GM23338 (cell line): ENCODE results near the gene CEP89. TPM values are rescaled to one million over a fixed set of nuclear protein-coding genes. Genes with fewer than 3 reads are reported as not detected.

ENCODE experiments used
- ATAC-seq: fragments of 200-7000 bp; cut with Tn5 transposase; 3 replicates; pipeline ENCODE4 v1.9.1; 2020
- DNase-seq: peaks from one replicate; pipeline ENCODE4 v3.0.0-alpha.2; 2015; ENCODE audit warnings: low spot score
- H2AFZ ChIP-seq: fragments of 200-600 bp; sonication (generic); 2 replicates; pipeline ENCODE4 v1.8.0; 2016; ENCODE audit warnings: antibody characterized with exemption, mild to moderate bottlenecking, moderate library complexity
- H3F3A ChIP-seq: fragments of 200-600 bp; sonication (generic); replicated peaks from 2 replicates; pipeline ENCODE4 v1.8.0; 2017; ENCODE audit warnings: antibody characterized with exemption, mixed run types, low read depth
- H3K27ac ChIP-seq: fragments of 200-600 bp; sonication (generic); 2 replicates; pipeline ENCODE4 v1.6.1; 2016; ENCODE audit warnings: low read depth
- H3K27me3 ChIP-seq: fragments of 200-600 bp; sonication (generic); 2 replicates; pipeline ENCODE4 v1.8.0; 2016; ENCODE audit warnings: mild to moderate bottlenecking, mixed run types, moderate library complexity; ENCODE audit not compliant: insufficient read depth
- H3K36me3 ChIP-seq: fragments of 200-600 bp; sonication (generic); 2 replicates; pipeline ENCODE4 v1.8.0; 2016; ENCODE audit warnings: mild to moderate bottlenecking; ENCODE audit not compliant: insufficient read depth
- H3K4me1 ChIP-seq: fragments of 200-600 bp; sonication (generic); 2 replicates; pipeline ENCODE4 v1.8.0; 2016; ENCODE audit warnings: mild to moderate bottlenecking, moderate library complexity; ENCODE audit not compliant: insufficient read depth
- H3K4me2 ChIP-seq: fragments of 200-600 bp; sonication (generic); 2 replicates; pipeline ENCODE4 v1.7.1; 2017; ENCODE audit warnings: mixed run types
- H3K4me3 ChIP-seq: fragments of 200-600 bp; sonication (generic); 2 replicates; pipeline ENCODE4 v1.6.1; 2016; ENCODE audit warnings: mixed run types
- H3K79me2 ChIP-seq: fragments of 200-600 bp; sonication (generic); replicated peaks from 2 replicates; pipeline ENCODE4 v1.8.0; 2017; ENCODE audit warnings: mild to moderate bottlenecking; ENCODE audit not compliant: insufficient read depth
- H3K9me2 ChIP-seq: fragments of 200-600 bp; sonication (generic); 2 replicates; pipeline ENCODE4 v1.8.0; 2017; ENCODE audit not compliant: insufficient read depth
- H4K20me1 ChIP-seq: fragments of 200-600 bp; sonication (generic); replicated peaks from 2 replicates; pipeline ENCODE4 v1.8.0; 2017; ENCODE audit warnings: mild to moderate bottlenecking; ENCODE audit not compliant: insufficient read depth
- H3K27ac Mint-ChIP-seq: 2 replicates; pipeline ENCODE4 v1.8.0; 2020; ENCODE audit warnings: inconsistent platforms, mild to moderate bottlenecking, moderate library complexity, mixed read lengths
- H3K27me3 Mint-ChIP-seq: 3 replicates; pipeline ENCODE4 v1.8.0; 2022; ENCODE audit warnings: low read depth, mild to moderate bottlenecking, moderate library complexity, mixed read lengths, inconsistent platforms; ENCODE audit not compliant: insufficient read depth, poor library complexity
- H3K36me3 Mint-ChIP-seq: 3 replicates; pipeline ENCODE4 v1.8.0; 2021; ENCODE audit warnings: low read depth, mild to moderate bottlenecking, inconsistent platforms, moderate library complexity, mixed read lengths
- H3K4me1 Mint-ChIP-seq: 3 replicates; pipeline ENCODE4 v1.8.0; 2020; ENCODE audit warnings: mild to moderate bottlenecking, inconsistent platforms, mixed read lengths
- H3K4me3 Mint-ChIP-seq: 3 replicates; pipeline ENCODE4 v1.8.0; 2021; ENCODE audit warnings: moderate library complexity, mild to moderate bottlenecking, inconsistent platforms, mixed read lengths
- H3K9me3 Mint-ChIP-seq: 3 replicates; pipeline ENCODE4 v1.8.0; 2020; ENCODE audit warnings: moderate library complexity, mild to moderate bottlenecking, inconsistent platforms, mixed read lengths
- CREB1 ChIP-seq: fragments of 250-450 bp; sonication (Bioruptor Pico); IDR thresholded peaks from 2 replicates; pipeline ENCODE4 v1.5.0; 2020; ENCODE audit warnings: low read depth, mild to moderate bottlenecking, moderate library complexity
- CTCF ChIP-seq, 2 experiments: fragments of 200-600 bp in 1 of 2; sonication (generic) in 1 of 2; conservative IDR thresholded peaks; 2 replicates each; pipeline versions ENCODE4 v1.5.1 to v1.6.1; 2016 to 2017; ENCODE audit warnings: antibody characterized with exemption in 2 of 2, low read depth in 2 of 2, mild to moderate bottlenecking in 2 of 2, moderate library complexity in 1 of 2
- ETS1 ChIP-seq: IDR thresholded peaks from 2 replicates; pipeline ENCODE4 v1.6.1; 2016; ENCODE audit warnings: antibody characterized with exemption
- EZH2 ChIP-seq: fragments of 200-600 bp; sonication (generic); IDR thresholded peaks from one replicate; pipeline ENCODE4 v1.8.0; 2017; ENCODE audit warnings: antibody characterized with exemption, mild to moderate bottlenecking, low read depth; ENCODE audit not compliant: unreplicated experiment
- EZH2phosphoT487 ChIP-seq: fragments of 200-600 bp; sonication (generic); IDR thresholded peaks from one replicate; pipeline ENCODE4 v1.8.1; 2018; ENCODE audit warnings: antibody characterized with exemption; ENCODE audit not compliant: unreplicated experiment
- JUNB ChIP-seq: IDR thresholded peaks from one replicate; pipeline ENCODE4 v1.6.1; 2016; ENCODE audit warnings: antibody characterized with exemption; ENCODE audit not compliant: unreplicated experiment
- POLR2AphosphoS5 ChIP-seq: IDR thresholded peaks from 2 replicates; pipeline ENCODE4 v1.6.1; 2016; ENCODE audit warnings: antibody characterized with exemption, low read depth
- STAT1 ChIP-seq: IDR thresholded peaks from one replicate; pipeline ENCODE4 v1.6.1; 2016; ENCODE audit warnings: antibody characterized with exemption; ENCODE audit not compliant: unreplicated experiment
- ZNF114 ChIP-seq: fragments of 250-450 bp; sonication (Bioruptor Pico); IDR thresholded peaks from 2 replicates; pipeline ENCODE4 v1.5.0; 2020; ENCODE audit warnings: mild to moderate bottlenecking, moderate library complexity
- ZNF462 ChIP-seq: fragments of 250-450 bp; sonication (Bioruptor Pico); IDR thresholded peaks from 2 replicates; pipeline ENCODE4 v1.5.0; 2020; ENCODE audit warnings: mild to moderate bottlenecking, moderate library complexity
- polyA plus RNA-seq: library from polyadenylated mRNA; unstranded; fragments of >200 nt; fragmentation: Nextera tagmentation; extraction: Ambion mirVana; gene quantifications from 2 replicates; pipeline ENCODE4 v1.2.1, GENCODE V29; 2016
- total RNA-seq: library from RNA; depleted of rRNA; stranded (reverse); fragments of >200 nt; shearing (Covaris generic); gene quantifications from 2 replicates; pipeline ENCODE4 v1.2.3, GENCODE V29; 2014

The CEP89 gene
- total and polyA plus RNA-seq, 2 experiments from 2014 or later, result 13.4 to 17.5 TPM

- Mint-ChIP-seq H3K9me3 (no peaks in the 10 kb centered on the region), H3K27ac (peak overlapping the region; percentile 33; the same call in 1 of the 2 replicates), H3K36me3 (peaks cover 7% of the 10 kb centered on the region), H3K4me1 (peaks cover 21% of the 10 kb centered on the region), H3K27me3 (no peaks in the 10 kb centered on the region), H3K4me3 (no peak overlapping the region)
- H4K20me1 ChIP-seq, result no peaks in the 10 kb centered on the region
- H3K36me3 ChIP-seq, result no peaks in the 10 kb centered on the region; the same call in 1 of the 2 replicates
- H3K79me2 ChIP-seq, result no peaks in the 10 kb centered on the region
- no peaks in the 10 kb centered on the region for H3K27me3 ChIP-seq
- no peak for TF ChIP-seq EZH2
- TF ChIP-seq EZH2phosphoT487, result no peak
- no peak for TF ChIP-seq ZNF462 (CRISPR knock-in tag)
- no peak for TF ChIP-seq CTCF (conservative IDR thresholded peaks at IDR 0.05; ENCODE audit: low read depth in 2 of 2)
- TF ChIP-seq STAT1, result no peak
- no peak for TF ChIP-seq CREB1 (CRISPR knock-in tag)
- TF ChIP-seq JUNB, result no peak
- TF ChIP-seq ZNF114, result no peak
- TF ChIP-seq ETS1, result no peak
- no peak for TF ChIP-seq POLR2AphosphoS5
- peaks cover 20% of the 10 kb centered on the region for H3K4me1 ChIP-seq
- H3K27ac ChIP-seq, result peak overlapping the region; percentile 59; the same call in 1 of the 2 replicates
- DNase-seq, result no peak
- ATAC-seq, result no peak
- H3F3A ChIP-seq, result peaks cover 3% of the 10 kb centered on the region; the same call in 1 of the 2 replicates
- no peak overlapping the region for H3K4me2 ChIP-seq
- no peak overlapping the region for H3K4me3 ChIP-seq
- no peak overlapping the region for H2AFZ ChIP-seq
- H3K9me2 ChIP-seq, result no peaks in the 10 kb centered on the region
Measured at GRCh38 chr19:32919365-32919764, 52.4 kb downstream of the CEP89 start.
